GM15510 (cell line): ENCODE measurements around the gene ATF7IP.

Experiments used
- POLR2A ChIP-seq: IDR thresholded peaks from 3 replicates; pipeline ENCODE4 v1.6.1; 2011; ENCODE audit warnings: borderline replicate concordance; ENCODE audit not compliant: insufficient read length; ENCODE audit errors: extremely low read depth

Gene ATF7IP

GRCh38 chr12:14505626-14506596 is 140.4 kb downstream of the ATF7IP start:
- no peak for TF ChIP-seq POLR2A

- TF ChIP-seq POLR2A, result no peak
Measured at GRCh38 chr12:14510574-14510973, 145.1 kb downstream of the ATF7IP start.

GRCh38 chr12:14514154-14514842 is 148.8 kb downstream of the ATF7IP start:
- TF ChIP-seq POLR2A, result no peak

GRCh38 chr12:14514946-14515345 is 149.5 kb downstream of the ATF7IP start:
- TF ChIP-seq POLR2A, result no peak

GRCh38 chr12:14521822-14522221 is 156.3 kb downstream of the ATF7IP start:
- TF ChIP-seq POLR2A, result no peak

- no peak for TF ChIP-seq POLR2A
Measured at GRCh38 chr12:14525964-14526363, 160.5 kb downstream of the ATF7IP start.

- TF ChIP-seq POLR2A, result no peak
Measured at GRCh38 chr12:14532152-14532551, 166.7 kb downstream of the ATF7IP start.

GRCh38 chr12:14537088-14537487 is 171.6 kb downstream of the ATF7IP start:
- no peak for TF ChIP-seq POLR2A

GRCh38 chr12:14540801-14541462 is 175.4 kb downstream of the ATF7IP start:
- no peak for TF ChIP-seq POLR2A

- no peak for TF ChIP-seq POLR2A
Measured at GRCh38 chr12:14545144-14546124, 180.0 kb downstream of the ATF7IP start.

GRCh38 chr12:14547571-14547970 is 182.1 kb downstream of the ATF7IP start:
- no peak for TF ChIP-seq POLR2A

GRCh38 chr12:14548609-14549008 is 183.1 kb downstream of the ATF7IP start:
- no peak for TF ChIP-seq POLR2A
